Endothelial cell of umbilical vein (primary cell): ENCODE data around the gene CCDC82. TPM values are rescaled to one million over a fixed set of nuclear protein-coding genes. Genes with fewer than 3 reads are reported as not detected.
"Not testable (repeated sequence)": the region's sequence is repeated elsewhere in the genome, so short reads cannot be mapped to it uniquely, and the experiment has no call there.

Source experiments
- Bru-seq: library from RNA; stranded (reverse); fragments of 400-500 nt; gene quantifications from one replicate; lab custom pipeline; 2021; lab: Mats Ljungman, UMichigan
- BruChase-seq, 2 experiments: library from RNA; stranded (reverse); fragments of 400-500 nt; gene quantifications; one replicate each; lab custom pipeline; 2021; lab: Mats Ljungman, UMichigan
- BruUV-seq: library from RNA; stranded (reverse); fragments of 400-500 nt; replicated peaks from 2 replicates; lab custom pipeline; 2021; lab: Mats Ljungman, UMichigan
- CTCF ChIA-PET: fragments of 300-600, 350-600 bp; sonication (Branson Sonifier 250); formaldehyde crosslinking; loops from one replicate; lab custom pipeline; 2021; ENCODE audit warnings: antibody characterized with exemption, inconsistent platforms; lab: Charles Lee
- POLR2A ChIA-PET: fragments of 300-600, 350-600 bp; sonication (Branson Sonifier 250); formaldehyde crosslinking; loops from one replicate; lab custom pipeline; 2021; ENCODE audit warnings: antibody characterized with exemption, inconsistent platforms; lab: Charles Lee
- DNase-seq: peaks from one replicate; pipeline ENCODE4 v3.0.0-alpha.2; 2011; ENCODE audit warnings: low read depth, low spot score
- FAIRE-seq: peaks from 2 replicates; lab custom pipeline; 2011; peaks lifted over from hg19 to GRCh38; lab: Jason Lieb, UNC
- H2AFZ ChIP-seq: 2 replicates; pipeline ENCODE4 v1.6.0; 2012; ENCODE audit warnings: low read depth, low read length, control low read depth, inconsistent platforms
- H3K27ac ChIP-seq: 2 replicates; pipeline ENCODE4 v1.5.1; 2011; ENCODE audit warnings: low read depth, mild to moderate bottlenecking, control low read depth, low read length, moderate library complexity; ENCODE audit not compliant: insufficient read depth
- H3K27me3 ChIP-seq, 2 experiments: 2 replicates each; pipeline versions ENCODE4 v1.6.0 to v1.6.1; 2011; ENCODE audit warnings: low read length in 2 of 2, mixed read lengths in 1 of 2; ENCODE audit not compliant: control insufficient read depth in 2 of 2, insufficient read depth in 2 of 2
- H3K36me3 ChIP-seq, 2 experiments: 2 replicates in 1 of 2; 3 replicates in 1 of 2; pipeline ENCODE4 v1.5.1; 2011; ENCODE audit warnings: low read length in 2 of 2, mild to moderate bottlenecking in 1 of 2, moderate library complexity in 1 of 2; ENCODE audit not compliant: control insufficient read depth in 2 of 2, insufficient read depth in 2 of 2; ENCODE audit errors: extremely low read depth in 1 of 2
- H3K4me1 ChIP-seq: 3 replicates; pipeline ENCODE4 v1.5.1; 2011; ENCODE audit warnings: mild to moderate bottlenecking, low read length; ENCODE audit not compliant: control insufficient read depth, insufficient read depth; ENCODE audit errors: extremely low read depth
- H3K4me2 ChIP-seq: 2 replicates; pipeline ENCODE4 v1.6.1; 2011; ENCODE audit warnings: low read length, control low read depth, mixed read lengths; ENCODE audit not compliant: insufficient read depth
- H3K4me3 ChIP-seq, 3 experiments: fragments of 200-600 bp in 1 of 3; sonication (generic), shearing (Covaris generic) in 1 of 3; replicated peaks in 1 of 3; 2 replicates each; pipeline ENCODE4 v1.5.1; 2011 to 2016; ENCODE audit warnings: control low read depth in 3 of 3, low read length in 3 of 3, mild to moderate bottlenecking in 2 of 3, inconsistent platforms in 1 of 3, low read depth in 1 of 3, moderate library complexity in 1 of 3; ENCODE audit not compliant: insufficient read depth in 1 of 3
- H3K79me2 ChIP-seq: 2 replicates; pipeline ENCODE4 v1.6.0; 2012; ENCODE audit warnings: low read length, inconsistent platforms; ENCODE audit not compliant: control insufficient read depth, insufficient read depth
- H3K9ac ChIP-seq: replicated peaks from 2 replicates; pipeline ENCODE3; 2011; ENCODE audit warnings: low read length, control low read depth; ENCODE audit not compliant: insufficient read depth; ENCODE audit errors: extremely low read depth
- H3K9me1 ChIP-seq: replicated peaks from 3 replicates; pipeline ENCODE4 v1.6.0; 2011; ENCODE audit warnings: mild to moderate bottlenecking, low read length; ENCODE audit not compliant: control insufficient read depth, insufficient read depth; ENCODE audit errors: extremely low read depth
- H3K9me3 ChIP-seq: replicated peaks from 2 replicates; pipeline ENCODE4 v1.5.1; 2012; ENCODE audit warnings: low read length, inconsistent platforms; ENCODE audit not compliant: control insufficient read depth, insufficient read depth
- H4K20me1 ChIP-seq: replicated peaks from 2 replicates; pipeline ENCODE3; 2011; ENCODE audit warnings: mild to moderate bottlenecking, low read length; ENCODE audit not compliant: control insufficient read depth, insufficient read depth; ENCODE audit errors: extremely low read depth
- POLR2A ChIP-seq: IDR thresholded peaks from 2 replicates; pipeline ENCODE4 v1.6.1; 2012; ENCODE audit warnings: low read depth, mild to moderate bottlenecking, control low read depth, low read length
- POLR2AphosphoS5 ChIP-seq: IDR thresholded peaks from 2 replicates; pipeline ENCODE4 v1.6.1; 2012; ENCODE audit warnings: low read depth, mild to moderate bottlenecking, control low read depth, low read length, moderate library complexity; ENCODE audit not compliant: insufficient read depth
- dilution Hi-C: fragments of 300-500 bp; cut with MboI; formaldehyde crosslinking; loops from one replicate; pipeline ENCODE4 v1.15.0; 2019; ENCODE audit warnings: low sequenced_read_pairs; ENCODE audit not compliant: extremely low pct_ligation_motif_present
- intact Hi-C: fragments of 100-400 bp; cut with micrococcal nuclease; formaldehyde crosslinking; loops from one replicate; pipeline ENCODE4 v1.10.0; 2022
- long read RNA-seq: library from polyadenylated mRNA; stranded (forward); transcript quantifications from one replicate; pipeline ENCODE4 v2.0.0, GENCODE V29; 2021
- polyA minus RNA-seq, 3 experiments: library from RNA; depleted of rRNA, polyadenylated mRNA; stranded (reverse); fragments of >200 nt; gene quantifications; 1 replicate in 1 of 3; 2 replicates in 2 of 3; pipeline ENCODE4 v1.2.3, GENCODE V29; 2011
- polyA plus RNA-seq, 4 experiments: library from polyadenylated mRNA; depleted of rRNA in 3 of 4; stranded (reverse) in 3 of 4; unstranded in 1 of 4; fragments of >200 nt; gene quantifications; 2 replicates each; pipeline versions ENCODE4 v1.2.1 to v1.2.3, GENCODE V29; 2011 to 2012; ENCODE audit warnings: missing spikeins in 1 of 4
- total RNA-seq: library from RNA; stranded (reverse); gene quantifications from 2 replicates; pipeline ENCODE4 v1.2.3, GENCODE V29; 2021

The CCDC82 gene
- 32.8 and 33.4 TPM in 2 replicates for total RNA-seq
- polyA plus RNA-seq, result 5.2 and 8.1 TPM in 2 replicates
- polyA plus RNA-seq (2011; cell fraction: cytosol; rRNA removed), result 8.0 and 8.4 TPM in 2 replicates
- polyA plus RNA-seq (2011; cell fraction: nucleus; rRNA removed), result 32.7 and 50.6 TPM in 2 replicates
- polyA plus RNA-seq (2012), result 28.6 and 40.1 TPM in 2 replicates
- polyA minus RNA-seq, result 9.6 and 11.0 TPM in 2 replicates
- 5.4 TPM for polyA minus RNA-seq (2011; cell fraction: cytosol; rRNA and poly(A)+ RNA removed)
- 45.1 and 62.5 TPM in 2 replicates for polyA minus RNA-seq (2011; cell fraction: nucleus; rRNA and poly(A)+ RNA removed)
- Bru-seq, nascent RNA, result percentile 89 among the genes with signal in this experiment
- BruChase-seq, experiment 1, labeled RNA remaining after a 6-hour chase, result percentile 81 among the genes with signal in this experiment
- percentile 88 among the genes with signal in this experiment for BruChase-seq, experiment 2, labeled RNA remaining after a 2-hour chase
- long read RNA-seq, full-length matches to known transcripts, result 76 of 100 reads
- long read RNA-seq, partial matches to known transcripts, result 6 of 100 reads
- long read RNA-seq, other reads (novel, unspliced or antisense), result 18 of 100 reads

- H3K9ac ChIP-seq, result peak within 1 kb of the TSS; percentile 97
- POLR2A ChIA-PET, result interaction anchor here (0.6 to 1.4 kb wide), 8 partner anchors 47 to 1606 kb away, joined by 3 to 8 read pairs (median 3); partner anchors contain the start of gene MAML2
- H3K9me3 ChIP-seq, result no peaks in the 10 kb centered on the region
- H3K4me2 ChIP-seq, result peak within 1 kb of the TSS; percentile 99
- no peaks in the 10 kb centered on the region for H3K9me1 ChIP-seq
- peak within 1 kb of the TSS; percentile 78 for H2AFZ ChIP-seq
- H3K79me2 ChIP-seq, result peaks cover 40% of the 10 kb centered on the region
- CTCF ChIA-PET, result interaction anchor here (0.6 to 4.6 kb wide), 15 partner anchors 48 to 600 kb away, joined by 3 to 36 read pairs (median 5); partner anchors contain the start of genes FAM76B and MAML2
- intact Hi-C loops, result loop anchor here (1.0 to 5.0 kb wide), 10 partner anchors 47 to 600 kb away; partner anchors contain the start of genes CEP57, MAML2 and MTMR2
- H3K27ac ChIP-seq, result peak within 1 kb of the TSS; percentile 61
- dilution Hi-C loops, result no loop called here
- DNase-seq (peak; percentile 96), FAIRE-seq (peak; percentile 73)
- TF ChIP-seq POLR2AphosphoS5 (peak; percentile 73), POLR2A (no peak)
- no peaks in the 10 kb centered on the region for H3K27me3 ChIP-seq
- H4K20me1 ChIP-seq, result no peaks in the 10 kb centered on the region
- BruUV-seq, result no TSS peak
- peak within 1 kb of the TSS; percentile 84 to 98 (median 94) for H3K4me3 ChIP-seq
- H3K36me3 ChIP-seq, result no peaks in the 10 kb centered on the region
- peaks cover 19% of the 10 kb centered on the region for H3K4me1 ChIP-seq
These were observed at the start of gene CCDC82, which contains the start of gene JRKL for GRCh38 chr11:96389720-96390487. Gene CCDC82, minus strand, starts transcription at chr11:96389912. Its CDS starts 5,165 bp downstream, at chr11:96384747. Gene JRKL, plus strand, starts transcription at chr11:96390013. Its CDS starts 637 bp downstream, at chr11:96390650.

GRCh38 chr11:96432654-96433053 lies 42.9 kb upstream of the CCDC82 start:
- H3K4me2 ChIP-seq, H3K9ac ChIP-seq, H3K9me3 ChIP-seq, H4K20me1 ChIP-seq, DNase-seq, H3K4me3 ChIP-seq, H3K9me1 ChIP-seq, POLR2A ChIA-PET, CTCF ChIA-PET, dilution Hi-C loops, BruUV-seq, H3K27ac ChIP-seq, H3K79me2 ChIP-seq, H3K36me3 ChIP-seq, FAIRE-seq, intact Hi-C loops, H2AFZ ChIP-seq, H3K4me1 ChIP-seq: not testable (repeated sequence)
- H3K27me3 ChIP-seq, result peaks cover 17 to 34% of the 10 kb centered on the region in 2 experiments
